WTC11 (cell line): Measurements from ENCODE around the gene SRY. TPM values are rescaled to one million over a fixed set of nuclear protein-coding genes. Genes with fewer than 3 reads are reported as not detected.

Experiments
- ATAC-seq: fragments of 200-7000 bp; cut with Tn5 transposase; 2 replicates; pipeline ENCODE4 v1.10.0; 2021; ENCODE audit warnings: mild to moderate bottlenecking, moderate library complexity
- Bru-seq: library from RNA; stranded (reverse); fragments of 400-500 nt; gene quantifications from one replicate; lab custom pipeline; 2021; lab: Mats Ljungman, UMichigan
- CTCF ChIA-PET: fragments of 300-600 bp; sonication (Branson Sonifier 250); formaldehyde crosslinking; loops from one replicate; lab custom pipeline; 2021; ENCODE audit warnings: antibody characterized with exemption; lab: Charles Lee
- POLR2A ChIA-PET: fragments of 350-600 bp; sonication (Branson Sonifier 250); formaldehyde crosslinking; loops from one replicate; lab custom pipeline; 2021; ENCODE audit warnings: antibody characterized with exemption; lab: Charles Lee
- DNase-seq: peaks from one replicate; pipeline ENCODE4 v3.0.0; 2021; ENCODE audit warnings: low spot score
- H3K27ac Mint-ChIP-seq: 2 replicates; pipeline ENCODE4 v1.8.0; 2021; ENCODE audit warnings: mixed read lengths
- H3K27me3 Mint-ChIP-seq: 2 replicates; pipeline ENCODE4 v1.8.0; 2021; ENCODE audit warnings: low read depth, mild to moderate bottlenecking, moderate library complexity, mixed read lengths
- H3K36me3 Mint-ChIP-seq: 2 replicates; pipeline ENCODE4 v1.8.0; 2021; ENCODE audit warnings: mixed read lengths
- H3K4me1 Mint-ChIP-seq: 2 replicates; pipeline ENCODE4 v1.8.0; 2022; ENCODE audit warnings: mixed read lengths
- H3K4me3 Mint-ChIP-seq: 2 replicates; pipeline ENCODE4 v1.8.0; 2021; ENCODE audit warnings: mild to moderate bottlenecking, moderate library complexity, mixed read lengths
- H3K9me3 Mint-ChIP-seq: 2 replicates; pipeline ENCODE4 v1.8.0; 2021; ENCODE audit warnings: mixed read lengths
- ARID4B ChIP-seq: sonication (generic); formaldehyde crosslinking; IDR thresholded peaks from 2 replicates; pipeline ENCODE4 v1.8.0; 2023; ENCODE audit warnings: missing genetic modification reagents, mild to moderate bottlenecking, borderline replicate concordance
- CREB1 ChIP-seq: sonication (generic); formaldehyde crosslinking; IDR thresholded peaks from 2 replicates; pipeline ENCODE4 v1.8.0; 2023; ENCODE audit warnings: mild to moderate bottlenecking, missing genetic modification reagents
- ELF4 ChIP-seq: sonication (generic); formaldehyde crosslinking; IDR thresholded peaks from 2 replicates; pipeline ENCODE4 v1.8.1; 2022; ENCODE audit warnings: low read depth, mild to moderate bottlenecking, moderate library complexity, missing genetic modification reagents
- FOXP1 ChIP-seq: sonication (generic); formaldehyde crosslinking; IDR thresholded peaks from 2 replicates; pipeline ENCODE4 v1.8.0; 2022; ENCODE audit warnings: missing genetic modification reagents, mild to moderate bottlenecking, moderate library complexity, borderline replicate concordance
- MLX ChIP-seq: sonication (generic); formaldehyde crosslinking; IDR thresholded peaks from 2 replicates; pipeline ENCODE4 v1.8.1; 2023; ENCODE audit warnings: mild to moderate bottlenecking, missing genetic modification reagents, moderate library complexity
- STAT6 ChIP-seq: sonication (generic); formaldehyde crosslinking; conservative IDR thresholded peaks from 2 replicates; pipeline ENCODE4 v1.8.1; 2023; ENCODE audit warnings: mild to moderate bottlenecking, low read depth, missing genetic modification reagents, moderate library complexity
- TEAD1 ChIP-seq: sonication (generic); formaldehyde crosslinking; IDR thresholded peaks from 2 replicates; pipeline ENCODE4 v1.8.0; 2022; ENCODE audit warnings: mild to moderate bottlenecking, missing genetic modification reagents
- TP53 ChIP-seq: sonication (generic); formaldehyde crosslinking; IDR thresholded peaks from 2 replicates; pipeline ENCODE4 v1.8.1; 2023; ENCODE audit warnings: mild to moderate bottlenecking, missing genetic modification reagents
- ZNF232 ChIP-seq: sonication (generic); formaldehyde crosslinking; IDR thresholded peaks from 2 replicates; pipeline ENCODE4 v1.8.0; 2022; ENCODE audit warnings: mild to moderate bottlenecking, missing genetic modification reagents
- long read RNA-seq, 3 experiments: library from RNA in 1 of 3; library from capped mRNA in 1 of 3; library from polyadenylated mRNA in 1 of 3; unstranded in 2 of 3; stranded (forward) in 1 of 3; transcript quantifications; one replicate each; pipeline ENCODE4 v2.0.0, GENCODE V29; 2021
- total RNA-seq: library from RNA; stranded (reverse); gene quantifications from 3 replicates; pipeline ENCODE4 v1.2.3, GENCODE V29; 2021
- TF ChIP-seq, protein P1 (sequence below): sonication (generic); formaldehyde crosslinking; IDR thresholded peaks from 2 replicates; pipeline ENCODE4 v1.8.0; 2023; ENCODE audit warnings: mild to moderate bottlenecking, missing genetic modification reagents
- TF ChIP-seq, protein P2 (sequence below): sonication (generic); formaldehyde crosslinking; IDR thresholded peaks from 2 replicates; pipeline ENCODE4 v1.8.1; 2023; ENCODE audit warnings: mild to moderate bottlenecking, missing genetic modification reagents
- TF ChIP-seq, protein P3 (sequence below): sonication (generic); formaldehyde crosslinking; IDR thresholded peaks from 2 replicates; pipeline ENCODE4 v1.8.0; 2022; ENCODE audit warnings: mild to moderate bottlenecking, missing genetic modification reagents
- TF ChIP-seq, protein P4 (sequence below): sonication (generic); formaldehyde crosslinking; conservative IDR thresholded peaks from 2 replicates; pipeline ENCODE4 v1.8.1; 2022; ENCODE audit warnings: mild to moderate bottlenecking, missing genetic modification reagents

The SRY gene
- total RNA-seq (4.9 to 5.2 TPM (median 5.1 TPM) in 3 replicates), Bru-seq, nascent RNA (percentile 88 among the genes with signal in this experiment)
- long read RNA-seq, experiment 1, transcript SRY-201 (1 exons, 845 nt): major isoform, 10 of 10 reads
- long read RNA-seq, experiment 1, partial matches to known transcripts: 0 of 10 reads
- long read RNA-seq, experiment 1, other reads (novel, unspliced or antisense): 0 of 10 reads
- long read RNA-seq, experiment 2, transcript SRY-201 (1 exons, 845 nt): major isoform, 5 of 5 reads
- long read RNA-seq, experiment 2, partial matches to known transcripts: 0 of 5 reads
- long read RNA-seq, experiment 2, other reads (novel, unspliced or antisense): 0 of 5 reads
- long read RNA-seq, experiment 3, partial matches to known transcripts: 0 of 3 reads
- long read RNA-seq, experiment 3, other reads (novel, unspliced or antisense): 0 of 3 reads

DNA sequence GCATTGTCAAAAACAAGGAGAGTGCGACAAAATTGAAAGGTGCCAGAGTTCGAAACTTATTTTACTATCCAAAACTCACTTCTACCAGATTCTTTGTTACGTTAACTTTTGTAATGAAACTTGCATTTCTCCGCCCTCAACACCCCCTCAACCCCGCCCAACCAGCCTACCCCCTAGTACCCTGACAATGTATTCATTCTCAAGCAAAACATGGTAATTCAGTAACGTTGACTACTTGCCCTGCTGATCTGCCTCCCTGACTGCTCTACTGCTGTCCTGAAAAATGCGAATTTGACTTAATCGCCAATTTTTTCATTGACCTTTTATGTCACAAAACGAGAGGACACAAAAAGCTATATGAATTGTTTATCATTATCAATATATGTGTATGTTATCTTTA lies at the start of gene SRY:
Gene SRY, minus strand, starts transcription at position 83 of the 400 bp plus-strand sequence. Its CDS starts 79 bp downstream, at position 4.
- DNase-seq (peak; percentile 16), ATAC-seq (peak; percentile 84)
- H3K9me3 Mint-ChIP-seq: no peaks in the 10 kb centered on the region
- TF ChIP-seq ELF4 (CRISPR knock-in tag) (no peak), CREB1 (CRISPR knock-in tag) (no peak), FOXP1 (no peak), TEAD1 (CRISPR knock-in tag) (no peak), MLX (no peak), ZNF232 (CRISPR knock-in tag) (no peak), TP53 (no peak)
- TF ChIP-seq, protein P1, sequence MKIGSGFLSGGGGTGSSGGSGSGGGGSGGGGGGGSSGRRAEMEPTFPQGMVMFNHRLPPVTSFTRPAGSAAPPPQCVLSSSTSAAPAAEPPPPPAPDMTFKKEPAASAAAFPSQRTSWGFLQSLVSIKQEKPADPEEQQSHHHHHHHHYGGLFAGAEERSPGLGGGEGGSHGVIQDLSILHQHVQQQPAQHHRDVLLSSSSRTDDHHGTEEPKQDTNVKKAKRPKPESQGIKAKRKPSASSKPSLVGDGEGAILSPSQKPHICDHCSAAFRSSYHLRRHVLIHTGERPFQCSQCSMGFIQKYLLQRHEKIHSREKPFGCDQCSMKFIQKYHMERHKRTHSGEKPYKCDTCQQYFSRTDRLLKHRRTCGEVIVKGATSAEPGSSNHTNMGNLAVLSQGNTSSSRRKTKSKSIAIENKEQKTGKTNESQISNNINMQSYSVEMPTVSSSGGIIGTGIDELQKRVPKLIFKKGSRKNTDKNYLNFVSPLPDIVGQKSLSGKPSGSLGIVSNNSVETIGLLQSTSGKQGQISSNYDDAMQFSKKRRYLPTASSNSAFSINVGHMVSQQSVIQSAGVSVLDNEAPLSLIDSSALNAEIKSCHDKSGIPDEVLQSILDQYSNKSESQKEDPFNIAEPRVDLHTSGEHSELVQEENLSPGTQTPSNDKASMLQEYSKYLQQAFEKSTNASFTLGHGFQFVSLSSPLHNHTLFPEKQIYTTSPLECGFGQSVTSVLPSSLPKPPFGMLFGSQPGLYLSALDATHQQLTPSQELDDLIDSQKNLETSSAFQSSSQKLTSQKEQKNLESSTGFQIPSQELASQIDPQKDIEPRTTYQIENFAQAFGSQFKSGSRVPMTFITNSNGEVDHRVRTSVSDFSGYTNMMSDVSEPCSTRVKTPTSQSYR (CRISPR knock-in tag): no peak
- TF ChIP-seq, protein P2, sequence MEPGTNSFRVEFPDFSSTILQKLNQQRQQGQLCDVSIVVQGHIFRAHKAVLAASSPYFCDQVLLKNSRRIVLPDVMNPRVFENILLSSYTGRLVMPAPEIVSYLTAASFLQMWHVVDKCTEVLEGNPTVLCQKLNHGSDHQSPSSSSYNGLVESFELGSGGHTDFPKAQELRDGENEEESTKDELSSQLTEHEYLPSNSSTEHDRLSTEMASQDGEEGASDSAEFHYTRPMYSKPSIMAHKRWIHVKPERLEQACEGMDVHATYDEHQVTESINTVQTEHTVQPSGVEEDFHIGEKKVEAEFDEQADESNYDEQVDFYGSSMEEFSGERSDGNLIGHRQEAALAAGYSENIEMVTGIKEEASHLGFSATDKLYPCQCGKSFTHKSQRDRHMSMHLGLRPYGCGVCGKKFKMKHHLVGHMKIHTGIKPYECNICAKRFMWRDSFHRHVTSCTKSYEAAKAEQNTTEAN (CRISPR knock-in tag): no peak
- CTCF ChIA-PET: no interaction called here
- H3K27ac Mint-ChIP-seq: peak within 1 kb of the TSS; percentile 98
- H3K27me3 Mint-ChIP-seq: peaks cover 9% of the 10 kb centered on the region
- no peaks in the 10 kb centered on the region for H3K36me3 Mint-ChIP-seq
- H3K4me3 Mint-ChIP-seq: peak within 1 kb of the TSS; percentile 86
- peaks cover 33% of the 10 kb centered on the region for H3K4me1 Mint-ChIP-seq
- POLR2A ChIA-PET: no interaction called here

- no peaks in the 10 kb centered on the region for H3K27me3 Mint-ChIP-seq
- POLR2A ChIA-PET: no interaction called here
- H3K4me3 Mint-ChIP-seq: no peak overlapping the region
- CTCF ChIA-PET: no interaction called here
- no peak for DNase-seq
- H3K9me3 Mint-ChIP-seq: no peaks in the 10 kb centered on the region
- no peak for ATAC-seq
- no peak for TF ChIP-seq STAT6
- no peak overlapping the region for H3K27ac Mint-ChIP-seq
- peaks cover 2% of the 10 kb centered on the region; the same call in 1 of the 2 replicates for H3K36me3 Mint-ChIP-seq
- peaks cover 11% of the 10 kb centered on the region for H3K4me1 Mint-ChIP-seq
Measured at GRCh38 chrY:2837078-2837477, 49.6 kb upstream of the SRY start.

GRCh38 chrY:2835230-2835629 lies 47.7 kb upstream of the SRY start:
- peaks cover 2% of the 10 kb centered on the region; the same call in 1 of the 2 replicates for H3K36me3 Mint-ChIP-seq
- ATAC-seq: no peak

More at GRCh38 chrY:2835230-2835629, 47.7 kb upstream of the SRY start:
- CTCF ChIA-PET: no interaction called here
- no peak for DNase-seq
- Mint-ChIP-seq H3K4me1 (peaks cover 11% of the 10 kb centered on the region), H3K27ac (no peak overlapping the region), H3K9me3 (peaks cover 10% of the 10 kb centered on the region), H3K4me3 (no peak overlapping the region), H3K27me3 (no peaks in the 10 kb centered on the region; the same call in 1 of the 2 replicates)
- POLR2A ChIA-PET: no interaction called here
- TF ChIP-seq, protein P3, sequence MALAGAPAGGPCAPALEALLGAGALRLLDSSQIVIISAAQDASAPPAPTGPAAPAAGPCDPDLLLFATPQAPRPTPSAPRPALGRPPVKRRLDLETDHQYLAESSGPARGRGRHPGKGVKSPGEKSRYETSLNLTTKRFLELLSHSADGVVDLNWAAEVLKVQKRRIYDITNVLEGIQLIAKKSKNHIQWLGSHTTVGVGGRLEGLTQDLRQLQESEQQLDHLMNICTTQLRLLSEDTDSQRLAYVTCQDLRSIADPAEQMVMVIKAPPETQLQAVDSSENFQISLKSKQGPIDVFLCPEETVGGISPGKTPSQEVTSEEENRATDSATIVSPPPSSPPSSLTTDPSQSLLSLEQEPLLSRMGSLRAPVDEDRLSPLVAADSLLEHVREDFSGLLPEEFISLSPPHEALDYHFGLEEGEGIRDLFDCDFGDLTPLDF (CRISPR knock-in tag): no peak
- no peak for TF ChIP-seq ARID4B (CRISPR knock-in tag)
- TF ChIP-seq, protein P4, sequence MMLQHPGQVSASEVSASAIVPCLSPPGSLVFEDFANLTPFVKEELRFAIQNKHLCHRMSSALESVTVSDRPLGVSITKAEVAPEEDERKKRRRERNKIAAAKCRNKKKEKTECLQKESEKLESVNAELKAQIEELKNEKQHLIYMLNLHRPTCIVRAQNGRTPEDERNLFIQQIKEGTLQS (CRISPR knock-in tag): no peak
